Adrenal gland (tissue), 5 donors: Measurements from ENCODE around the gene FAM9C.

Experiments
- CTCF ChIP-seq, 6 experiments: fragments of 450-650 bp in 4 of 6; fragments of 200-600 bp in 2 of 6; sonication (generic) in 1 of 6; IDR thresholded peaks; 1 replicate in 5 of 6; 2 replicates in 1 of 6; pipeline versions ENCODE4 v1.5.1 to v1.8.0; 2016 to 2021; ENCODE audit warnings: antibody characterized with exemption in 6 of 6, mild to moderate bottlenecking in 2 of 6, moderate library complexity in 1 of 6
- POLR2A ChIP-seq, 2 donors: fragments of 450-650 bp; IDR thresholded peaks; one replicate each; pipeline ENCODE4 v1.6.1; 2017; ENCODE audit warnings: antibody characterized with exemption in 2 of 2, mild to moderate bottlenecking in 2 of 2, moderate library complexity in 1 of 2
- donor health status: DM: no; HTN: no; CAD: no.

- TF ChIP-seq CTCF (IDR thresholded peaks at IDR 0.05) (no peak), POLR2A (IDR thresholded peaks at IDR 0.05) (no peak)
Observed at GRCh38 chrX:12987900-12988594, 56.4 kb downstream of the FAM9C start.
